Measurements from ENCODE around the gene OOEP. TPM values are rescaled to one million over a fixed set of nuclear protein-coding genes. Genes with fewer than 3 reads are reported as not detected.

Gene OOEP
- total and polyA plus RNA-seq, 4 donors, result 0.06 to 0.22 TPM; not detected in 2

DNA sequence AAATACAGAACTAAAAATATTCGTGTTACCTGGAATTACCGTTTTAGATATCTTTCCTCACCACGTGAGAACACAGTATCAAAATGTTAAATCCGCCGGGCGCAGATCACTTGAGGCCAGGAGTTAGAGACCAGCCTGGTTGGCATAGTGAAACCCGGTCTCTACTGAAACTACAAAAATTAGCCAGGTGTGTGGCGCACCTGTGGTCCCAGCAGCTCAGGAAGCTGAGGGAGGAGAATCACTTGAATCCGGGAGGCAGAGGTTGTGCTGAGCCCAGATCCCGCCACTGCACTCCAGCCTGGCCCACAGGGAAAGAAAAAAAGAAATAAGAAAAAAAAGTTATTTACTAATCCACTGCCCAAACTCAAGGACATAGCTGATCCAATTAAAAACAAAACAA, 20.2 kb upstream of the OOEP start (continued):
- TF ChIP-seq, protein P1, sequence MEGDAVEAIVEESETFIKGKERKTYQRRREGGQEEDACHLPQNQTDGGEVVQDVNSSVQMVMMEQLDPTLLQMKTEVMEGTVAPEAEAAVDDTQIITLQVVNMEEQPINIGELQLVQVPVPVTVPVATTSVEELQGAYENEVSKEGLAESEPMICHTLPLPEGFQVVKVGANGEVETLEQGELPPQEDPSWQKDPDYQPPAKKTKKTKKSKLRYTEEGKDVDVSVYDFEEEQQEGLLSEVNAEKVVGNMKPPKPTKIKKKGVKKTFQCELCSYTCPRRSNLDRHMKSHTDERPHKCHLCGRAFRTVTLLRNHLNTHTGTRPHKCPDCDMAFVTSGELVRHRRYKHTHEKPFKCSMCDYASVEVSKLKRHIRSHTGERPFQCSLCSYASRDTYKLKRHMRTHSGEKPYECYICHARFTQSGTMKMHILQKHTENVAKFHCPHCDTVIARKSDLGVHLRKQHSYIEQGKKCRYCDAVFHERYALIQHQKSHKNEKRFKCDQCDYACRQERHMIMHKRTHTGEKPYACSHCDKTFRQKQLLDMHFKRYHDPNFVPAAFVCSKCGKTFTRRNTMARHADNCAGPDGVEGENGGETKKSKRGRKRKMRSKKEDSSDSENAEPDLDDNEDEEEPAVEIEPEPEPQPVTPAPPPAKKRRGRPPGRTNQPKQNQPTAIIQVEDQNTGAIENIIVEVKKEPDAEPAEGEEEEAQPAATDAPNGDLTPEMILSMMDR (IDR thresholded peaks at IDR 0.05; ENCODE audit: low read depth, low read length, missing input control), result no peak

DNA sequence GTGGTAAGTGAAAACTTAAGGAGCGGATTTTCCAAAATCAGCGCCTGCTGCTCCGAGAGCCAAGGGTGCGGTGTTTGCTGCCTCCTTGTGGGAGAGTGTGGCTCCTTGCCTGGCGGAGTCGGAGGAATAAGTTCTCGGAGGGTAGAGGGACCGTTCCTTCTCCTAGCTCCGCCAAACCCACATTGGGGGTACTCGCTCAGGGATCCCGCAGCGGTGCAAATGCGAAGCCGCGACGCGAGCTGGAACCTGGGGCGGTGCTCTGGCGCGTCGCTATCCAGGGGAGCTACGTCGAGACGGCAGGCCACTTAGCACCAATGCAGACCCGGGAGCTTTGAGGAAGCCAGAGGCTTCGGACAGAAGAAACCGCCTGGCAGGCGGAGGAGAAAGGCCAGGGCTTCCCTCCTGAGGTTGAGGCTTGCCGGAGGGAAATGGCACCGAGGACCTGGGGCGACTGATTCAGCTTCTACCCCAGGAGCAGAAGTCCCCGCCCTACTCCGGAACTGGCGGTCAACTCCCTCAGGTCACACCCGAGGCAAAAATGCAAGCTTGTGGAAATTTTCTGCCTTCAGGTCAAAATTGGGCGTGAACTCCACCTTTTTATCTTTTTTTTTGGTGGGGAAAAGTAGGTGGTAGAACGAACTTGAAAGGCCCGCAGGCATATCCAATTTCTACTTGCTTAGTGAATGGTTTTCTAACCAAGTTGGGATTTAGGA, 19.3 kb upstream of the OOEP start:
- peak; percentile 40 for DNase-seq (ENCODE audit: low spot score)
- no peaks in the 10 kb centered on the region for H3K36me3 ChIP-seq (ENCODE audit: control insufficient read depth in 4 of 4, insufficient read depth in 3 of 4, low read depth in 1 of 4, low read length in 3 of 4)
- H3K4me1 ChIP-seq (ENCODE audit: control insufficient read depth in 4 of 4, insufficient read depth in 4 of 4, low read length in 3 of 4), result peaks cover 2 to 11% (median 6%) of the 10 kb centered on the region in 4 donors
- H3K9me3 ChIP-seq (ENCODE audit: control insufficient read depth in 4 of 4, low read length in 3 of 4), result no peaks in the 10 kb centered on the region
- peak overlapping the region in 1 of 2 donors; percentile 6 for H3K9ac ChIP-seq (ENCODE audit: low read depth in 1 of 2, low read length in 2 of 2)
- WGBS, result 3% methylated on average over 38 of the region's 38 CpGs
- no peak overlapping the region for H3K27ac ChIP-seq (ENCODE audit: low read depth in 1 of 2, low read length in 2 of 2)
- no peaks in the 10 kb centered on the region for H3K27me3 ChIP-seq (ENCODE audit: control insufficient read depth in 4 of 4, insufficient read depth in 4 of 4, low read length in 3 of 4)
- peak overlapping the region; percentile 44 to 56 (median 54) for H3K4me3 ChIP-seq (ENCODE audit: low read depth in 1 of 3, low read length in 3 of 3)
- peak; percentile 40 to 64 for TF ChIP-seq RAD21 (IDR thresholded peaks at IDR 0.05)
- TF ChIP-seq RXRA (IDR thresholded peaks at IDR 0.05), result no peak
- TF ChIP-seq FOXA2 (IDR thresholded peaks at IDR 0.05), result no peak
- no peak for TF ChIP-seq HNF4A (conservative IDR thresholded peaks at IDR 0.05)

DNA sequence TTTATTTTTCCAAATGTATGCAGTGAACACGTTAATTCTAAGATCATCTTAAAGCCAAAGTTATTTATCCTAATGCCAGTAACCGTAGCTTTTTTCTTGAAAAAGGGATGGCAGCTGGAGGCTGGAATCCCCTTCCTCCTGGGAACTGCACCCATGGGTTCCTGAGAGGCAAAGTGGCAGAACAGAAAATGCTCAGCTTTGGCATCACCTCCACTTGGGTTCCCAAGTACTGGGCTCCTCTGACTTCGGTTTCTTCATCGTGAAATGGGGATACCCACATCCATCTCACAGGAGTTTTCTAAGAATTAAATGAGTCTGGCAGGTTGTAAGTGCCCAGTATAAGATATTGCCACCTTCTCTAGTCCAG, 18.7 kb upstream of the OOEP start:
- no peak overlapping the region for H3K27ac ChIP-seq (ENCODE audit: low read depth in 1 of 2, low read length in 2 of 2)
- no peaks in the 10 kb centered on the region for H3K36me3 ChIP-seq (ENCODE audit: control insufficient read depth in 4 of 4, insufficient read depth in 3 of 4, low read depth in 1 of 4, low read length in 3 of 4)
- peak overlapping the region; percentile 44 to 56 (median 54) for H3K4me3 ChIP-seq (ENCODE audit: low read depth in 1 of 3, low read length in 3 of 3)
- peaks cover 2 to 11% (median 6%) of the 10 kb centered on the region in 4 donors for H3K4me1 ChIP-seq (ENCODE audit: control insufficient read depth in 4 of 4, insufficient read depth in 4 of 4, low read length in 3 of 4)
- H3K9me3 ChIP-seq (ENCODE audit: control insufficient read depth in 4 of 4, low read length in 3 of 4), result no peaks in the 10 kb centered on the region
- no peak overlapping the region for H3K9ac ChIP-seq (ENCODE audit: low read depth in 1 of 2, low read length in 2 of 2)
- DNase-seq (ENCODE audit: low spot score), result no peak
- H3K27me3 ChIP-seq (ENCODE audit: control insufficient read depth in 4 of 4, insufficient read depth in 4 of 4, low read length in 3 of 4), result no peaks in the 10 kb centered on the region
- WGBS, result 53% methylated on average over 4 of the region's 4 CpGs
- TF ChIP-seq FOXA1 (IDR thresholded peaks at IDR 0.05), result no peak
- TF ChIP-seq ZBTB33 (IDR thresholded peaks at IDR 0.05), result no peak
- TF ChIP-seq, protein P1 (IDR thresholded peaks at IDR 0.05; ENCODE audit: low read depth, low read length, missing input control), result no peak
- no peak for TF ChIP-seq SP1 (IDR thresholded peaks at IDR 0.05)
- TF ChIP-seq REST (IDR thresholded peaks at IDR 0.05), result no peak
- no peak for TF ChIP-seq HNF4A (conservative IDR thresholded peaks at IDR 0.05)
- no peak for TF ChIP-seq JUND (IDR thresholded peaks at IDR 0.05)
- no peak for TF ChIP-seq TAF1 (conservative IDR thresholded peaks at IDR 0.05)
- no peak for TF ChIP-seq FOXA2 (IDR thresholded peaks at IDR 0.05)
- no peak for TF ChIP-seq GABPA (IDR thresholded peaks at IDR 0.05 in 1 of 2, conservative IDR thresholded peaks at IDR 0.05 in 1 of 2)
- no peak for TF ChIP-seq HNF4G (IDR thresholded peaks at IDR 0.05)
- no peak for TF ChIP-seq RAD21 (IDR thresholded peaks at IDR 0.05)
- no peak for TF ChIP-seq YY1 (IDR thresholded peaks at IDR 0.05)
- no peak for TF ChIP-seq ATF3 (IDR thresholded peaks at IDR 0.05)

Data from liver (tissue), 9 donors.